ENCODE measurements around the gene EDC3.
A peak's percentile ranks its signal among the peaks of the same experiment; 100 is the strongest.

Gene EDC3

DNA sequence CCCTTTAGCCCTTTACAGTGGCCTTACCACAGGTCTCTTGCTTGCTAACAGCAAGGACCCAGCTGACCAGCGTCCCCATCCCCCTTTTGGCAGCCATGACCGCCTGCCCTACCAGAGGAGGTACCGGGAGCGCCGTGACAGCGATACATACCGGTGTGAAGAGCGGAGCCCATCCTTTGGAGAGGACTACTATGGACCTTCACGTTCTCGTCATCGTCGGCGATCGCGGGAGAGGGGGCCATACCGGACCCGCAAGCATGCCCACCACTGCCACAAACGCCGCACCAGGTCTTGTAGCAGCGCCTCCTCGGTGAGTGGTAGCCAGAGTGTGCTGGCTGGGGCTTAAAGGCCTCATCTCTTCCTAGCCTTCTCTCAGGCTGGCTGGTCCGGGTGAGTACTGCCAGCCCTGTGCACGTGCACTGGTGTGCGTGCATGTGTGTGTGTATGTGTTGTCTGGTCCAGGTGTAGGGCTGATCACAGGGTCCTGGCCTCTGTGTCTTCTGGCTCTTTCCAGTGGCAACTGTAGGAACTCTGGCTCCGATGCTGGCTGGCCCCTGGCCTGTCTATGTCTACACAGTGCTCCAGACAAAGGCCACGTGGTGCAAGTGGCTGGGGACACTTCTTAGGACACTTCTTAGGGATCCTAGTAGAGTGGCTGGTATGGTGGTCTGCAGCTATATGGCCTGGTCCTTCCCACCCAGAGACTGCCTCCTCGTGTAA, 75.7 kb downstream of the EDC3 start:
- Histone ChIP-seq H3K27me3 (ENCODE audit: control insufficient read depth, insufficient read depth, low read length) (no peaks in the 10 kb centered on the region), H3K36me3 (ENCODE audit: control insufficient read depth, insufficient read depth, low read length) (peaks cover 42% of the 10 kb centered on the region), H3K4me3 (ENCODE audit: low read length) (no peak overlapping the region), H3K4me1 (ENCODE audit: control insufficient read depth, insufficient read depth, low read length) (peaks cover 38% of the 10 kb centered on the region), H3K9ac (ENCODE audit: low read length) (no peak overlapping the region), H3K9me3 (ENCODE audit: control insufficient read depth, low read length) (no peaks in the 10 kb centered on the region)

- Histone ChIP-seq H3K4me3 (ENCODE audit: low read length) (no peak overlapping the region), H3K27me3 (ENCODE audit: control insufficient read depth, insufficient read depth, low read length) (no peaks in the 10 kb centered on the region), H3K36me3 (ENCODE audit: control insufficient read depth, insufficient read depth, low read length) (peaks cover 32% of the 10 kb centered on the region), H3K9ac (ENCODE audit: low read length) (no peak overlapping the region), H3K9me3 (ENCODE audit: control insufficient read depth, low read length) (no peaks in the 10 kb centered on the region), H3K4me1 (ENCODE audit: control insufficient read depth, insufficient read depth, low read length) (peaks cover 39% of the 10 kb centered on the region)
These were observed 76.8 kb downstream of the EDC3 start for GRCh38 chr15:74618841-74619596.

GRCh38 chr15:74616996-74617395, 78.8 kb downstream of the EDC3 start:
- Histone ChIP-seq H3K36me3 (ENCODE audit: control insufficient read depth, insufficient read depth, low read length) (peaks cover 11% of the 10 kb centered on the region), H3K4me1 (ENCODE audit: control insufficient read depth, insufficient read depth, low read length) (peaks cover 31% of the 10 kb centered on the region), H3K9ac (ENCODE audit: low read length) (peak overlapping the region; percentile 100), H3K4me3 (ENCODE audit: low read length) (peak overlapping the region; percentile 93), H3K27me3 (ENCODE audit: control insufficient read depth, insufficient read depth, low read length) (no peaks in the 10 kb centered on the region), H3K9me3 (ENCODE audit: control insufficient read depth, low read length) (no peaks in the 10 kb centered on the region)

GRCh38 chr15:74616366-74616939, 79.4 kb downstream of the EDC3 start:
- Histone ChIP-seq H3K36me3 (ENCODE audit: control insufficient read depth, insufficient read depth, low read length) (peaks cover 8% of the 10 kb centered on the region), H3K9me3 (ENCODE audit: control insufficient read depth, low read length) (no peaks in the 10 kb centered on the region), H3K4me1 (ENCODE audit: control insufficient read depth, insufficient read depth, low read length) (peaks cover 31% of the 10 kb centered on the region), H3K9ac (ENCODE audit: low read length) (peak overlapping the region; percentile 100), H3K4me3 (ENCODE audit: low read length) (peak overlapping the region; percentile 93), H3K27me3 (ENCODE audit: control insufficient read depth, insufficient read depth, low read length) (no peaks in the 10 kb centered on the region)

DNA sequence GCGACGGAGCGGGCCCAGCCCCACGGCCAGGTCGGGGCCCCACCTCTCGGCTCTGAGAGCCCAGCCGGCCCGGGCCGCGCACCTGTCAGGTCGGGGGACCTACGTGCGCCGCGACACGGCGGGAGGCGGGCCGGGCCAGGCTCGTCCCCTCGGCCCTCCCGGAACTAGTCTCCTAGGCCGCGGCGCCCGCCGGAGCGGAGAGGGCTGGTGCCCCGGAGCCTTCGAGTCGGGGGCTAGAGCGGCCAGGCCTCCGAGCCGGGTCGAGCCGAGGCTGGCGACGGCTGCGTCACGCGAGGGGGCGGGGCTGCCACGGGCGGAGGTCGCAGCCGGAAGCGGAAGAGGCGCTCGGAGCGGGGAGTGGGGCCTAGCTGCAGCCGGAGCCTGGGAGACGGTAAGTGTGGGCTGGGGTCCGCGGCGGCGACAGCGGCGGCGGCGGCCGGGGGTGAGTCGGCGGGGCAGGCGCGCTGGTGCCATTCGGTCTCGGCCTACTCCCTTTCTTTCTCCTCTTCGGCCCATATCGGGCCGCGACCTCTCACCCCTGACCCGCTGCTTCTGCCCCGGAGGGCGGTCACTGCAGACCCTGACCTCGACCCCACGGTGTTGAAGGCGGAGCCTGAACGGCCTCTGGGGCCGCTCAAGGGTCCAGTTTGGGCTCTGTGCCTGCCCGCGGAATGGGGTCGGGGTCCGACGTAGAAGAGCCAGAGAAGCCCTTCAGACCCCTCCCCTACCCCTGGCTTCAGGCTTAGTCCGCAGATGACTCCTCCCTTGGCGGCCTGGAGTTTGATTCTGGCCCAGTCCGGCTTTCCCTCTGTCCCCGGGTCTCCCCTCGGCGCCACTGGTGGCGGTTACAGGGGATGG, 80.1 kb downstream of the EDC3 start, which contains the start of gene CLK3:
Gene CLK3, plus strand, starts transcription at position 329 of the 858 bp plus-strand sequence. CDS start 3,361 bp downstream, outside the sequence.
- Histone ChIP-seq H3K27me3 (ENCODE audit: control insufficient read depth, insufficient read depth, low read length) (no peaks in the 10 kb centered on the region), H3K9me3 (ENCODE audit: control insufficient read depth, low read length) (no peaks in the 10 kb centered on the region), H3K4me1 (ENCODE audit: control insufficient read depth, insufficient read depth, low read length) (peaks cover 27% of the 10 kb centered on the region), H3K36me3 (ENCODE audit: control insufficient read depth, insufficient read depth, low read length) (peaks cover 6% of the 10 kb centered on the region), H3K4me3 (ENCODE audit: low read length) (peak within 1 kb of the TSS; percentile 93), H3K9ac (ENCODE audit: low read length) (peak within 1 kb of the TSS; percentile 100)

DNA sequence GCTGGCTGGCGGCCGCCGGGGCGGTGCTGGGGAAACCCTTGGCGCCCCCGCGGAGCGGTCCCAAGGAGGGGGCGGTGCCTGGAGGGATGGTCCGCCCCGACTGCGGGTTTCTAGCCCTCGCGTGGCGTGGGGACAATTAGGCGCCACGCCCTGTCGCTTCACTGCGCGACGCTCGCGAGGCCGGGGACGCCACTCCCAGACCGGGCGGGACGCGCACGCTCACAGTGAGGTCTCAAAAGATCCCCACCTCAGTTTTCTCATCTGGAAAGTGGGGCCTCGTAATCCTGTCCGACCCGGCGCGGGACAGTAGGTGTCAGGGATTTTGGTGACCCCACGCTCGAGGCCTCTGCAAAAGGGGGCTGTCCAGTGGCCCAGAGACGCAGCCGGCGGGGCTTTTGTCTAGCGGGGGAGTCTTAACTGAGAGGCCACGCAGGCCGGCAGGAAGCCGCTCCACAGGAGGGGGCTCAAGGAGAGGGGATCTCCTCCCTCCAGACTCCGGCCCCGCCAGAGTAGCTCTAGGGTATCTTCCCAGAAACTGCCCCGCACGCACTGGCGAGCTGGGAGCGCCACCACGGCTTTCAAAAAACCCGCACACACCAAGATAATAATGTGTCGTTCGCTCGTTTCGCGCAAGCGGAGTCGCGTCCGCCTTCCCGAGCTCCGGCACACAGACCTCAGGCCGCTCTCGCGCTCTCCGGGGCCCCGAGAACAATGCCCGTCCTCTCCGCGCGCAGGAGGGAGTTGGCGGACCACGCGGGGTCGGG, 80.9 kb downstream of the EDC3 start:
- Histone ChIP-seq H3K4me3 (ENCODE audit: low read length) (peak overlapping the region; percentile 60), H3K9ac (ENCODE audit: low read length) (peak overlapping the region; percentile 100), H3K9me3 (ENCODE audit: control insufficient read depth, low read length) (no peaks in the 10 kb centered on the region), H3K4me1 (ENCODE audit: control insufficient read depth, insufficient read depth, low read length) (peaks cover 27% of the 10 kb centered on the region), H3K36me3 (ENCODE audit: control insufficient read depth, insufficient read depth, low read length) (no peaks in the 10 kb centered on the region), H3K27me3 (ENCODE audit: control insufficient read depth, insufficient read depth, low read length) (no peaks in the 10 kb centered on the region)

DNA sequence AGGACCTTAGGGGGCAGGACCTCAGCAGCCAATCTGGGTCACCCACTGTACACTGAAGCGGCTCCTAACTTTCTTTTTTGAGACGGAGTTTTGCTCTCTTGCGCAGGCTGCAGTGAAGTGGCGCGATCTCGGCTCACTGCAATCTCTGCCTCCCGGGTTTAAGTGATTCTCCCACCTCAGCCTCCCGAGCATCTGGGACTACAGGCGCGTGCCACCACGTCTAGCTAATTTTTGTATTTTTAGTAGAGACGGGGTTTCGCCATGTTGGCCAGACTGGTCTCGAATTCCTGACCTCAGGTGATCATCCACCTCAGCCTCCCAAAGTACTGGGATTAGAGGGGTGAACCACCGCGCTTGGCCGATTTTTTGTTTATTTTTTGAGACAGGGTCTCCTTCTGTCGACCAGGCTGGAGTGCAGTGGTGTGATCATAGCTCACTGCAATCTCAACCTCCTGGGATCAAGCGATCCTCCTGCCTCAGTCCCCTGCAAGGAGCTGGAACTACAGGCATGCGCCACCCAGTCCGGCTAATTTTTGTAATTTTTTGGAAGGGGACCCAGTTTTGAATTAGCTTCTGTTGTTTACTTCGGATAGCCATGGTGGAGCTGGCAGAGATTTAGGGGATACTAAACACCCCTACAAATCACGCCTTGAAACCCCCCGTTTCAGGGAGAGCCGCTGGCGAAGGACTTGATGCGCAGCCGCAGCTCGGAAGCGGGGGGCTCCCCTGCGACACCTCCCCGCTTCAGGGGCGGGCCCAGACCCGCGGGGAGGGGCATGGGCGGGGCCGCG, 81.7 kb downstream of the EDC3 start:
- H3K36me3 ChIP-seq (ENCODE audit: control insufficient read depth, insufficient read depth, low read length) = no peaks in the 10 kb centered on the region
- H3K9ac ChIP-seq (ENCODE audit: low read length) = peak overlapping the region; percentile 100
- H3K9me3 ChIP-seq (ENCODE audit: control insufficient read depth, low read length) = no peaks in the 10 kb centered on the region
- H3K4me3 ChIP-seq (ENCODE audit: low read length) = peak overlapping the region; percentile 60
- H3K4me1 ChIP-seq (ENCODE audit: control insufficient read depth, insufficient read depth, low read length) = peaks cover 27% of the 10 kb centered on the region
- no peaks in the 10 kb centered on the region for H3K27me3 ChIP-seq (ENCODE audit: control insufficient read depth, insufficient read depth, low read length)

DNA sequence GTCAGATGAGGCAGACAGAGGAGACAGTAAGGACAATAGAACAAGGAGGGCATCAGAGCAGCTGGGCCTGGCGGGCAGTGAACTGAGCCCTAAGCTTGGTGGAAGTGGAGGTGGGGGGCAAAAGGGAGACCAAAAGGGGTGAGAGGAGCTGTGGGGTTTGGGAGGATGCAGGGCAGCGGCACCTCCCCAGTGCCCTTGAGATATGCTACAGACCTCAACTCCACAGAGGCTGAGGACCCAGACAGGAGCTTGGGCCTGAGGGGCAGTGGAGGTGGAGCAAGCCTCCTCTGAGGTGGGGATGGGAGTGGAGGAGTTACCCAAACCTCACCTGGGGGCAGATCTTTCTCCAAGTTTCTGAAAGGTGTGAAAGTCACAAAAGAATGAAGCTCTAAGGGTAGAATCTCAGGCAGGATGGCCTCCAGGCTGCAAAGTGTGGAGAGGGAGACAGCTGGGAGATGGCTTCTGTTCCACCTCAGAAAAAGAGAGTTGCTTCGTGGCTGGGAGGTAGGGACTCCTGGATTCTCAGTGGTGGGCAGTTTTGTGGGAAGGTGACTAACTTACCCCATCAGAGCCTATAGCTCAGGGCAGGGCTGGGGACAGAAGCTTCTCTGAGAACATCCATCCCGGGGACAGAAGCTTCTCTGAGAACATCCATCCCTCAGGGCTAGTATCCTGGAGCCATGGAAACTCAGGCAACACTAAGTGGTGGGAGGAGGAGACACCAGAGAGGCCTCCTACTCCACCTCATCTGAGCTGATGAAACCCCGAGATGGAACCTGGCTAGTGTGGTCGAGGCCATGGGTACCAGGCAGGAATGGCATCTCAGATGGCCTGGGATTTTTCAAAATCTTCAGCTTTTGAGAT, 82.5 kb downstream of the EDC3 start:
- Histone ChIP-seq H3K9me3 (ENCODE audit: control insufficient read depth, low read length) (no peaks in the 10 kb centered on the region), H3K9ac (ENCODE audit: low read length) (no peak overlapping the region), H3K36me3 (ENCODE audit: control insufficient read depth, insufficient read depth, low read length) (no peaks in the 10 kb centered on the region), H3K27me3 (ENCODE audit: control insufficient read depth, insufficient read depth, low read length) (peaks cover 3% of the 10 kb centered on the region), H3K4me1 (ENCODE audit: control insufficient read depth, insufficient read depth, low read length) (peaks cover 23% of the 10 kb centered on the region), H3K4me3 (ENCODE audit: low read length) (no peak overlapping the region)

DNA sequence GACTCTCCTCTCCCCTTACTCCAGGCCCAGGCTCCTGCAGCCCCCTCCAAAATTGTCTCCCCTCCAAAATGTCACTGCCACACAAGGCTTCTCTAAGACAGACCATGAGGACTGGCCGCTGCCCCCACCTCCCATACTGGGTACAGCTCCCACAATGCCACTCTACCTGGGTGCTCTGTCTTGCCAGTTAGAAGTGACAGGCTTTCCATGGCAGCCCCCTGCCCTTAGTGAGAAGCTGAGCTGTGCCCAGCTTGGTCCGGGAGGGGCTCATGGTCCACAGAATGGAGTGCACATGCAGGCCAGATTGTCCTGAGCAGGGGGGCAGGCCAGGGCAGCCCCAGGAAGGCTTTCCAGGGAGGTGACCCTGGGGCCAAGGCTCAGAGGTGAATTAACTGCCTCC, 83.1 kb downstream of the EDC3 start:
- no peak overlapping the region for H3K4me3 ChIP-seq (ENCODE audit: low read length)
- H3K9ac ChIP-seq (ENCODE audit: low read length) = no peak overlapping the region
- H3K36me3 ChIP-seq (ENCODE audit: control insufficient read depth, insufficient read depth, low read length) = no peaks in the 10 kb centered on the region
- H3K9me3 ChIP-seq (ENCODE audit: control insufficient read depth, low read length) = no peaks in the 10 kb centered on the region
- peaks cover 17% of the 10 kb centered on the region for H3K4me1 ChIP-seq (ENCODE audit: control insufficient read depth, insufficient read depth, low read length)
- peaks cover 3% of the 10 kb centered on the region for H3K27me3 ChIP-seq (ENCODE audit: control insufficient read depth, insufficient read depth, low read length)

DNA sequence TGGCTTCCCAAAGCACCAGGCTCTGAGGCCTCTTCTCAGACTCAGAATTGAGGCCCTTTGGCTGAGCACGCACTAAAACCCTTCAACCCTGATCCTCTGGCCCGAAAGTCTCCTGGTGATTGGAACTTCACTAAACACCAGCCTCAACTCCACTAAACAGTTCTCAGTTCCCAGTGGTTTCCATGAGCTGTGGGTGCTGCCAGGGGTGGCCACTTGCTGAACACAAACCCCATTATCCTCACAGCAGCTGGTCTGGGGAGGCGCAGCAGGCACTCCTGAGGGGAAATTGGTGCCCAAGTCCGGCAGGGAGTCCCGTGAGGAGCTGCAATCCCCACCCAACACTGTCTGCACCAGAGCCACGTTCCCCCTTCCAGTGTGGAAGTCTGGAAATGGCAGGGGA, 84.0 kb downstream of the EDC3 start:
- no peak overlapping the region for H3K4me3 ChIP-seq (ENCODE audit: low read length)
- H3K36me3 ChIP-seq (ENCODE audit: control insufficient read depth, insufficient read depth, low read length) = no peaks in the 10 kb centered on the region
- peaks cover 3% of the 10 kb centered on the region for H3K27me3 ChIP-seq (ENCODE audit: control insufficient read depth, insufficient read depth, low read length)
- no peak overlapping the region for H3K9ac ChIP-seq (ENCODE audit: low read length)
- H3K4me1 ChIP-seq (ENCODE audit: control insufficient read depth, insufficient read depth, low read length) = peaks cover 8% of the 10 kb centered on the region
- no peaks in the 10 kb centered on the region for H3K9me3 ChIP-seq (ENCODE audit: control insufficient read depth, low read length)

Data from mucosa of stomach (tissue), 1 donor.